HepG2 (cell line): ENCODE measurements around the gene ARHGAP5. TPM values are rescaled to one million over a fixed set of nuclear protein-coding genes. Genes with fewer than 3 reads are reported as not detected.
A peak's percentile ranks its signal among the peaks of the same experiment; 100 is the strongest.

ENCODE experiments used
- BORCS8-MEF2B ChIP-seq: sonication (generic); formaldehyde crosslinking; IDR thresholded peaks from 2 replicates; pipeline ENCODE4 v1.8.0; 2022; ENCODE audit warnings: mild to moderate bottlenecking, missing genetic modification reagents
- CBX1 ChIP-seq: IDR thresholded peaks from one replicate; pipeline ENCODE4 v1.6.1; 2016; ENCODE audit warnings: antibody characterized with exemption, low read depth
- CBX5 ChIP-seq: sonication (generic); formaldehyde crosslinking; IDR thresholded peaks from 2 replicates; pipeline ENCODE4 v1.4.0; 2020; ENCODE audit warnings: missing genetic modification reagents, borderline replicate concordance
- EHMT2 ChIP-seq: fragments of 200-600 bp; sonication (generic); IDR thresholded peaks from 2 replicates; pipeline ENCODE4 v1.7.0; 2017; ENCODE audit warnings: antibody characterized with exemption, low read depth, low read length, borderline replicate concordance
- HHEX ChIP-seq: IDR thresholded peaks from 2 replicates; pipeline ENCODE4 v1.6.1; 2016; ENCODE audit warnings: control low read depth
- HNRNPH1 ChIP-seq: fragments of 200-400 bp; formaldehyde crosslinking; optimal IDR thresholded peaks from 2 replicates; pipeline ENCODE3; 2017; ENCODE audit warnings: mild to moderate bottlenecking, low read depth, low read length
- ISL2 ChIP-seq: sonication (generic); formaldehyde crosslinking; IDR thresholded peaks from 2 replicates; pipeline ENCODE4 v1.5.0; 2020; ENCODE audit warnings: missing genetic modification reagents
- MTF2 ChIP-seq: sonication (generic); formaldehyde crosslinking; IDR thresholded peaks from 2 replicates; pipeline ENCODE4 v1.5.0; 2020; ENCODE audit warnings: missing genetic modification reagents, borderline replicate concordance
- MYC ChIP-seq: sonication (generic); formaldehyde crosslinking; IDR thresholded peaks from 2 replicates; pipeline ENCODE4 v1.9.0; 2021; ENCODE audit warnings: missing genetic modification reagents, borderline replicate concordance
- PAWR ChIP-seq: sonication (generic); formaldehyde crosslinking; IDR thresholded peaks from 2 replicates; pipeline ENCODE4 v1.4.0; 2020; ENCODE audit warnings: missing genetic modification reagents, mild to moderate bottlenecking, borderline replicate concordance
- RFX5 ChIP-seq: IDR thresholded peaks from 2 replicates; pipeline ENCODE4 v1.6.1; 2011; ENCODE audit warnings: low read depth, low read length, improper control_type of control experiment
- SKI ChIP-seq: fragments of 450-650 bp; IDR thresholded peaks from one replicate; pipeline ENCODE4 v1.6.1; 2018; ENCODE audit warnings: mild to moderate bottlenecking; ENCODE audit not compliant: partially characterized antibody
- SP4 ChIP-seq: sonication (generic); formaldehyde crosslinking; IDR thresholded peaks from 2 replicates; pipeline ENCODE4 v1.8.1; 2023; ENCODE audit warnings: mild to moderate bottlenecking, missing genetic modification reagents
- SRF ChIP-seq: IDR thresholded peaks from 2 replicates; pipeline ENCODE4 v1.6.1; 2011; ENCODE audit warnings: mild to moderate bottlenecking, low read depth, low read length, moderate library complexity
- WIZ ChIP-seq: sonication (generic); formaldehyde crosslinking; IDR thresholded peaks from 2 replicates; pipeline ENCODE4 v1.5.1; 2020; ENCODE audit warnings: mild to moderate bottlenecking, missing genetic modification reagents
- ZNF121 ChIP-seq: sonication (generic); formaldehyde crosslinking; IDR thresholded peaks from 2 replicates; pipeline ENCODE4 v1.5.0; 2020; ENCODE audit warnings: mild to moderate bottlenecking, missing genetic modification reagents
- ZNF207 ChIP-seq: fragments of 450-650 bp; IDR thresholded peaks from 2 replicates; pipeline ENCODE4 v1.6.1; 2016; ENCODE audit warnings: antibody characterized with exemption, borderline replicate concordance
- ZNF496 ChIP-seq: sonication (generic); formaldehyde crosslinking; IDR thresholded peaks from 2 replicates; pipeline ENCODE4 v1.8.1; 2023; ENCODE audit warnings: mild to moderate bottlenecking, moderate library complexity, missing genetic modification reagents; ENCODE audit not compliant: insufficient replicate concordance
- ZNF746 ChIP-seq: sonication (generic); formaldehyde crosslinking; IDR thresholded peaks from 2 replicates; pipeline ENCODE4 v1.8.0; 2022; ENCODE audit warnings: mild to moderate bottlenecking, missing genetic modification reagents
- ZNF883 ChIP-seq: sonication (generic); formaldehyde crosslinking; IDR thresholded peaks from 2 replicates; pipeline ENCODE4 v1.5.1; 2020; ENCODE audit warnings: mild to moderate bottlenecking, missing genetic modification reagents; ENCODE audit errors: not compliant biosample characterization
- polyA plus RNA-seq, 8 experiments: library from polyadenylated mRNA; depleted of rRNA in 3 of 8; stranded (reverse) in 7 of 8; unstranded in 1 of 8; fragments of >200 nt; fragmentation: Illumina TruSeq in 4 of 8; extraction: Trizol in 4 of 8; gene quantifications; 2 replicates each; pipeline versions ENCODE4 v1.2.1 to v1.2.3, GENCODE V29; 2011 to 2016; ENCODE audit warnings: low read depth in 4 of 8, missing spikeins in 1 of 8, mixed read lengths in 1 of 8; ENCODE audit not compliant: insufficient read depth in 1 of 8
- total RNA-seq, 5 experiments: library from RNA; depleted of rRNA; stranded (reverse); fragments of >200 nt; fragmentation: Illumina TruSeq; extraction: Trizol; gene quantifications; 2 replicates each; pipeline ENCODE4 v1.2.3, GENCODE V29; 2016; ENCODE audit warnings: low read depth in 1 of 5
- TF ChIP-seq, protein P1 (sequence below): sonication (generic); formaldehyde crosslinking; IDR thresholded peaks from 2 replicates; pipeline ENCODE4 v1.4.0; 2020; ENCODE audit warnings: missing genetic modification reagents
- TF ChIP-seq, protein P2 (sequence below): sonication (generic); formaldehyde crosslinking; IDR thresholded peaks from 2 replicates; pipeline ENCODE4 v1.4.0; 2020; ENCODE audit warnings: missing genetic modification reagents
- TF ChIP-seq, protein P3 (sequence below): sonication (generic); formaldehyde crosslinking; IDR thresholded peaks from 2 replicates; pipeline ENCODE4 v1.4.0; 2020; ENCODE audit warnings: low read depth, mild to moderate bottlenecking, missing genetic modification reagents
- TF ChIP-seq, protein P4 (sequence below): sonication (generic); formaldehyde crosslinking; conservative IDR thresholded peaks from 2 replicates; pipeline ENCODE4 v1.5.0; 2020; ENCODE audit warnings: missing genetic modification reagents

Gene ARHGAP5
- total and polyA plus RNA-seq, 2 of the 13 experiments (the other 11 are each of a cell fraction or from before 2014, with no cell fraction given): 33.7 to 144 TPM

DNA sequence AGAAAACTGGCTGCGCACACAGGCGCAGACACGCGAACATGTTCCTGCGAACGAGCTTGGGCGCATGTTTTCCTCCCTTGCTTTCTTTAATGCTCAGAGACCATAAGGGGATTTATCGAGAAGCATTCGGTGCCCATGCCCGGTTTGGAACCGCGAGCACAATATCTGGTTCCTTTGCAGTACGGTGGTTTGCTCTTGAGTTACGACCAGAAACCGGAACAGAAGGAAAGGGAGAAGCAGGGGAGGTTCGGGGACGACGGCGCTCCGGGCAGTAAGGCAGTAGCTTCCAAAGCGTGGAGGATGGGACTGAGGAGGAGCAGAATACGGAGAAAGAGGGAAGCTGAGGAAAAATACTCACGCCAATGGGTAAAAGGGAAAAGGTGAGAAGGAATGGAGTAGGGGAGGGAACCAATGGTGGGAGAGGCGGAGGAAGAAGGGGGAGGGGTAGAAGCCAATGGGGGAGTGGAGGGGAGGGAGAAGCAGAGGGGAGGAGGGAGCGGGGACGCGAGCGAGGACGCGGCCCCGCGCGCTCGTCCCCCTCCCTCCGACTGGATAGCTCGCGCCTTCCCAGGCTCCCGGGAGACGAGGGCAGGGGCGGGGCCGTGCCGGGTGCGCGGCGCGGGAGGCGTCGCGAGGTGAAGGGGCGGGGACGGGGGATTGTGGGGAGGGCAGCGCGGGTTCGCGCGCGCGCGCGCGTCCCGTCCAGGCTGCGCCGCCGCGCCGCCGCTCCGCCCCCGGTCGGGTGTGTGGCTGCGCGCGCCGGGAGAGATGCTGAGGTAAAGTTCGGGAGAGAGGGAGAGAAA is 625 bp upstream of the ARHGAP5 start (continued):
- TF ChIP-seq ZNF207 (no peak), ZNF121 (CRISPR knock-in tag) (0 out of 2 replicates have a peak, but pooled peaks have one; percentile 17), EHMT2 (peak; percentile 48; the same call in 1 of the 2 replicates), HHEX (CRISPR knock-in tag) (peak; percentile 57; the same call in 1 of the 2 replicates), CBX5 (no peak; the same call in none of the 2 replicates), ZNF496 (CRISPR knock-in tag) (peak; percentile 33), MYC (CRISPR knock-in tag) (peak; percentile 34; the same call in 1 of the 2 replicates), SKI (peak; percentile 61), WIZ (CRISPR knock-in tag) (peak; percentile 89; the same call in 1 of the 2 replicates), CBX1 (peak; percentile 51), SRF (no peak; the same call in 1 of the 2 replicates), HNRNPH1 (no peak), RFX5 (no peak; the same call in 1 of the 2 replicates), PAWR (CRISPR knock-in tag) (peak; percentile 93; the same call in 1 of the 2 replicates), ZNF883 (peak; percentile 96), ISL2 (CRISPR knock-in tag) (peak; percentile 24; the same call in 1 of the 2 replicates), BORCS8-MEF2B (CRISPR knock-in tag) (peak; percentile 81), SP4 (CRISPR knock-in tag) (peak; percentile 58), ZNF746 (peak; percentile 99), MTF2 (peak; percentile 95; the same call in 1 of the 2 replicates)
- TF ChIP-seq, protein P1, sequence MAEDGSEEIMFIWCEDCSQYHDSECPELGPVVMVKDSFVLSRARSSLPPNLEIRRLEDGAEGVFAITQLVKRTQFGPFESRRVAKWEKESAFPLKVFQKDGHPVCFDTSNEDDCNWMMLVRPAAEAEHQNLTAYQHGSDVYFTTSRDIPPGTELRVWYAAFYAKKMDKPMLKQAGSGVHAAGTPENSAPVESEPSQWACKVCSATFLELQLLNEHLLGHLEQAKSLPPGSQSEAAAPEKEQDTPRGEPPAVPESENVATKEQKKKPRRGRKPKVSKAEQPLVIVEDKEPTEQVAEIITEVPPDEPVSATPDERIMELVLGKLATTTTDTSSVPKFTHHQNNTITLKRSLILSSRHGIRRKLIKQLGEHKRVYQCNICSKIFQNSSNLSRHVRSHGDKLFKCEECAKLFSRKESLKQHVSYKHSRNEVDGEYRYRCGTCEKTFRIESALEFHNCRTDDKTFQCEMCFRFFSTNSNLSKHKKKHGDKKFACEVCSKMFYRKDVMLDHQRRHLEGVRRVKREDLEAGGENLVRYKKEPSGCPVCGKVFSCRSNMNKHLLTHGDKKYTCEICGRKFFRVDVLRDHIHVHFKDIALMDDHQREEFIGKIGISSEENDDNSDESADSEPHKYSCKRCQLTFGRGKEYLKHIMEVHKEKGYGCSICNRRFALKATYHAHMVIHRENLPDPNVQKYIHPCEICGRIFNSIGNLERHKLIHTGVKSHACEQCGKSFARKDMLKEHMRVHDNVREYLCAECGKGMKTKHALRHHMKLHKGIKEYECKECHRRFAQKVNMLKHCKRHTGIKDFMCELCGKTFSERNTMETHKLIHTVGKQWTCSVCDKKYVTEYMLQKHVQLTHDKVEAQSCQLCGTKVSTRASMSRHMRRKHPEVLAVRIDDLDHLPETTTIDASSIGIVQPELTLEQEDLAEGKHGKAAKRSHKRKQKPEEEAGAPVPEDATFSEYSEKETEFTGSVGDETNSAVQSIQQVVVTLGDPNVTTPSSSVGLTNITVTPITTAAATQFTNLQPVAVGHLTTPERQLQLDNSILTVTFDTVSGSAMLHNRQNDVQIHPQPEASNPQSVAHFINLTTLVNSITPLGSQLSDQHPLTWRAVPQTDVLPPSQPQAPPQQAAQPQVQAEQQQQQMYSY (CRISPR knock-in tag): peak; percentile 80; the same call in 1 of the 2 replicates
- TF ChIP-seq, protein P2, sequence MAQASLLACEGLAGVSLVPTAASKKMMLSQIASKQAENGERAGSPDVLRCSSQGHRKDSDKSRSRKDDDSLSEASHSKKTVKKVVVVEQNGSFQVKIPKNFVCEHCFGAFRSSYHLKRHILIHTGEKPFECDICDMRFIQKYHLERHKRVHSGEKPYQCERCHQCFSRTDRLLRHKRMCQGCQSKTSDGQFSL (CRISPR knock-in tag): peak; percentile 20; the same call in 1 of the 2 replicates
- TF ChIP-seq, protein P3, sequence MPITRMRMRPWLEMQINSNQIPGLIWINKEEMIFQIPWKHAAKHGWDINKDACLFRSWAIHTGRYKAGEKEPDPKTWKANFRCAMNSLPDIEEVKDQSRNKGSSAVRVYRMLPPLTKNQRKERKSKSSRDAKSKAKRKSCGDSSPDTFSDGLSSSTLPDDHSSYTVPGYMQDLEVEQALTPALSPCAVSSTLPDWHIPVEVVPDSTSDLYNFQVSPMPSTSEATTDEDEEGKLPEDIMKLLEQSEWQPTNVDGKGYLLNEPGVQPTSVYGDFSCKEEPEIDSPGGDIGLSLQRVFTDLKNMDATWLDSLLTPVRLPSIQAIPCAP: 0 out of 2 replicates have a peak, but pooled peaks have one; percentile 69
- TF ChIP-seq, protein P4, sequence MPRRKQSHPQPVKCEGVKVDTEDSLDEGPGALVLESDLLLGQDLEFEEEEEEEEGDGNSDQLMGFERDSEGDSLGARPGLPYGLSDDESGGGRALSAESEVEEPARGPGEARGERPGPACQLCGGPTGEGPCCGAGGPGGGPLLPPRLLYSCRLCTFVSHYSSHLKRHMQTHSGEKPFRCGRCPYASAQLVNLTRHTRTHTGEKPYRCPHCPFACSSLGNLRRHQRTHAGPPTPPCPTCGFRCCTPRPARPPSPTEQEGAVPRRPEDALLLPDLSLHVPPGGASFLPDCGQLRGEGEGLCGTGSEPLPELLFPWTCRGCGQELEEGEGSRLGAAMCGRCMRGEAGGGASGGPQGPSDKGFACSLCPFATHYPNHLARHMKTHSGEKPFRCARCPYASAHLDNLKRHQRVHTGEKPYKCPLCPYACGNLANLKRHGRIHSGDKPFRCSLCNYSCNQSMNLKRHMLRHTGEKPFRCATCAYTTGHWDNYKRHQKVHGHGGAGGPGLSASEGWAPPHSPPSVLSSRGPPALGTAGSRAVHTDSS (CRISPR knock-in tag): no peak
